ENCODE results near the gene TAF5. TPM values are rescaled to one million over a fixed set of nuclear protein-coding genes. Genes with fewer than 3 reads are reported as not detected.
"Not testable (repeated sequence)": the region's sequence is repeated elsewhere in the genome, so short reads cannot be mapped to it uniquely, and the experiment has no call there.

The TAF5 gene
- 2.3 and 3.6 TPM in 2 replicates for total RNA-seq (2014; rRNA removed; shearing (Covaris generic); ENCODE audit: low replicate concordance)

DNA sequence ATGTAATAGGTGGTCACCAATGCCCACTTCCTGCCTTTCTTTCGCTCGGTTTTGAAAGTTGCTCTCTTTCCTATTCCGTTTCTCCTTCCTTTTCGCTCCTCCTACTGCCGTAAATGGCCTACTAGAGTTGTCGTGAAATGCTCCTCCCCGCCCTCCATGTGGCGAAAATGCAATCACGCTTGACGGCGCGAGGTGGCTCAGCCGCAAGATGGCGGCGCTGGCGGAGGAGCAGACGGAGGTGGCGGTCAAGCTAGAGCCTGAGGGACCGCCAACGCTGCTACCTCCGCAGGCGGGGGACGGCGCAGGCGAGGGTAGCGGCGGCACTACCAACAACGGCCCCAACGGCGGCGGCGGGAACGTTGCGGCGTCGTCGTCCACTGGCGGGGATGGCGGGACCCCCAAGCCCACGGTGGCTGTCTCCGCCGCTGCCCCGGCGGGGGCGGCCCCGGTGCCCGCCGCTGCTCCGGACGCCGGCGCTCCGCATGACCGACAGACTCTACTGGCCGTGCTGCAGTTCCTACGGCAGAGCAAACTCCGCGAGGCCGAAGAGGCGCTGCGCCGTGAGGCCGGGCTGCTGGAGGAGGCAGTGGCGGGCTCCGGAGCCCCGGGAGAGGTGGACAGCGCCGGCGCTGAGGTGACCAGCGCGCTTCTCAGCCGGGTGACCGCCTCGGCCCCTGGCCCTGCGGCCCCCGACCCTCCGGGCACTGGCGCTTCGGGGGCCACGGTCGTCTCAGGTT, at the start of gene TAF5:
TSS of gene TAF5 (plus strand) at position 195 of the 737 bp plus-strand sequence. CDS start at position 209, 14 bp downstream.
- DNase-seq (ENCODE audit: low read depth) = peak; percentile 91
- in situ Hi-C loops (cut with HindIII; ENCODE audit: low pct_unique_long_range_greater_than_20kb, low sequenced_read_pairs) = no loop called here

GRCh38 chr10:103327906-103328305, 39.9 kb upstream of the TAF5 start:
- in situ Hi-C loops (cut with HindIII; ENCODE audit: low pct_unique_long_range_greater_than_20kb, low sequenced_read_pairs) = no loop called here
- no peak for DNase-seq (ENCODE audit: low read depth)

DNA sequence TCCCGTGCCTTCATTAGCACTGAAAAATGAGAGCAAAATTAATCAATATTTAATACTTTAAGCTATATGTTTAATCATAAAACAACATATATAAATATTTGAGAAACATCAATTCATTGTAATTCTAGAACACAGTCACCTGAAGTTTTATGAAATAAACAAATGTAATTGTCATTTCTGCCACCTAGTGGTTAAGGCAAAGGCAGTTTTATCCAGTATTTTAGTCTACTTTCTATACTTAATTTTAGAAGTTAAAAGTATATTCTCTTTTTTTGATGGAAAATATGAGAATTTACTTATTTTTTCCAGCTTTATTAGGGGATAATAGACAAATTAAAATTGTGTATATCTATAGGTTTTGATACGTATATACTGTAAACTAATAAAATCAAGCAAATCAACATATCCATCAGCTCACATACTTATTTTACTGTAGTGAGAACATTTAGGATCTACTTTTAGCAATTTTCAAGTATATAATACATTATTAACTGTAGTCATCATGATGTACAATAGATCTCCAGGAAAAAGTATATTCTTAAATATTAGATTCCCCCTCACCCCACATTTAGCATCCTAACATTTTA, 33.7 kb upstream of the TAF5 start:
- no peak for DNase-seq (ENCODE audit: low read depth)
- in situ Hi-C loops (cut with HindIII; ENCODE audit: low pct_unique_long_range_greater_than_20kb, low sequenced_read_pairs) = no loop called here

DNA sequence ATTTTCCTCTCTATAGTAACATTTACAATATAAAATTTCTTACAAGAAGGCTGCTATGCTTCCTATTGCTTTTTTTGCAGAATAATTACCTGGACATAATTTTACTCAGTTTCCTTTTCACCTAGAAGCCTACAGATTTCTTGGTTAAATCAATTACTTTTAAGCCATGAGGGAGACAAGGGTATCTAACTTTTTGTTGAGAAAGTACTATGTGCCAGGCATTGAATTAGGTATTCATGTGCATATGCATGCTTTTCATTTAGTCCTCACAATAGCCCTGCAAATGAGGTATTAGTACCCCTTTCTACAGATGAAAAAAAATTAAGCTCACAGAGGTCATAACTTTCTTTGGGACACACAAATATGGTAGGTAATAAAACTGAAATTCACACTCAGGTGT, 33.2 kb upstream of the TAF5 start:
- in situ Hi-C loops (cut with HindIII; ENCODE audit: low pct_unique_long_range_greater_than_20kb, low sequenced_read_pairs) = no loop called here
- no peak for DNase-seq (ENCODE audit: low read depth)

- no peak for DNase-seq (ENCODE audit: low read depth)
- in situ Hi-C loops (cut with HindIII; ENCODE audit: low pct_unique_long_range_greater_than_20kb, low sequenced_read_pairs) = no loop called here
Observed at GRCh38 chr10:103336370-103336769, 31.4 kb upstream of the TAF5 start.

DNA sequence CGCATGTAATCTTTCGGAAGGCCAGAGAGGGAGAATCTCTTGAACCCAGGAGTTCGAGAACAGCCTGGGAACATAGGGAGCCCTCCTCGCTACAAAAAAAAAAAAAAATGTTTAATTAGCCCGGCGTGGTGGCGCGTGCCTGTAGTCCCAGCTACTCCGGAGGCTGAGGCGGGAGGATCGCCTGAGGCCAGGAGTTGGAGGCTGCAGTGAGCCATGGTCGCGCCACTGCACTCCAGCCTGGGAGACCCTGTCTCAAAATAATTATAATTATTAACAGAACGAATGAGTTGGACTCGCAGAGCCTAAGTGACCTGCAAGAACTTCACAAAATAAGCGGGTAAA, 17.6 kb upstream of the TAF5 start:
- DNase-seq (ENCODE audit: low read depth) = peak; percentile 7
- in situ Hi-C loops (cut with HindIII; ENCODE audit: low pct_unique_long_range_greater_than_20kb, low sequenced_read_pairs) = no loop called here

DNA sequence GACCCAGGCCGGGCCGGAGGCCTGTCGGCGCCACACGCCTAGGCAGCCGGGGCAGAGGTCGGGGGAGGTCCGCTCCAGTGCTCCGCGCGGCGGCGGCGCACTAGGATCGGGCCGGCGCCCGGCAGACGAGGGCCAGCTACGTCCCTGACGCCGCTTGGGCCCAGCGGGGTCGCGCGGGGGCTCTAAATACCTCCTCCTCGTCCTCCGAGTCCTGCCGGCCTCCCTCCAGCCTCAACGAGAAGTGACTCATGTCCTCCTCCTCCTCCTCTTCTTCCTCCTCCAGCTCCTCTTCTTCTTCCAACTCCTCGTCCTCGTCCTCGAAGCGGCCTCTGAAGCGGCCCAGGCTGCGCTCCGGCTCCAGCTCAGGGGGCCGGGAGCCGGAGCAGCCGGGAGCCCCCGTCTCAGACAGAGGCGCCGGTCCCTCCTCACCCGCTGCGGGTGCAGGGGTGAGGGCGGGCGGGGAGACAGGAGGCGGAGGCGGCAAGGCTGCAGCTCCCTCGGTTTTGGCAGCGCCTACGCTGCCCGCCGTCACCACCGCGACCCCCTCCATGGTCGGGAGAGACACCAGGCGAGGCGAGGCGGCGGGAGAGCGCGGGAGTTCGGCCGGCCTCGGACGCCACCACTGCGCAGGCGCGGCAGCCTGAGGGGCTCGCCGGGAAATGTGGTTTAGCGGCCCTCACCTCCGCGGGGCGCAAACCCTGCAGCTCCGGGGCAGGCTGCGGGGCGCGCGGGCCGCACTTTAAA, 17.1 kb upstream of the TAF5 start, which contains the start of gene PCGF6:
TSS of gene PCGF6 (minus strand) at position 624 of the 744 bp plus-strand sequence. CDS start at position 550, 74 bp downstream.
- in situ Hi-C loops (cut with HindIII; ENCODE audit: low pct_unique_long_range_greater_than_20kb, low sequenced_read_pairs) = no loop called here

DNA sequence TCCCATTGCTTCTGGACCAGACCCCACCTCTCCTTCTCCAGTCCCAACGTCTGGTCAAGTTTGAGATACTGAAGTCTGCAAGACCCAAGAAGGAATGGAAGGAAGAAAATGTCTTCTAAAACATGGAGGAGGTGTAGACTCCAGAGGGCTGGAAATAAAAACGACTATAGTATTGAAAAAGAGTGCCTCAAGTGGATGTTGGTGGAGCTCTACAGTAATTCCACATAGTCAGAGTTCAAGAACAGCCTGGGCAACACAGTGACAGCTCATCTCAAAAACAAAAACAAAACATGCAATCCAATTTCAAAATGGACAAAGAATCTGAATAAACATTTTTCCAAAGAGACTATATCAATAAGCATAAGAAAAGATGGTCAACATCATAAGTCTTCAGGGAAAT, 14.5 kb upstream of the TAF5 start:
- in situ Hi-C loops (cut with HindIII; ENCODE audit: low pct_unique_long_range_greater_than_20kb, low sequenced_read_pairs) = no loop called here

More for the DNA sequence above, 17.1 kb upstream of the TAF5 start, which contains the start of gene PCGF6:
- peak; percentile 80 for DNase-seq (ENCODE audit: low read depth)

DNA sequence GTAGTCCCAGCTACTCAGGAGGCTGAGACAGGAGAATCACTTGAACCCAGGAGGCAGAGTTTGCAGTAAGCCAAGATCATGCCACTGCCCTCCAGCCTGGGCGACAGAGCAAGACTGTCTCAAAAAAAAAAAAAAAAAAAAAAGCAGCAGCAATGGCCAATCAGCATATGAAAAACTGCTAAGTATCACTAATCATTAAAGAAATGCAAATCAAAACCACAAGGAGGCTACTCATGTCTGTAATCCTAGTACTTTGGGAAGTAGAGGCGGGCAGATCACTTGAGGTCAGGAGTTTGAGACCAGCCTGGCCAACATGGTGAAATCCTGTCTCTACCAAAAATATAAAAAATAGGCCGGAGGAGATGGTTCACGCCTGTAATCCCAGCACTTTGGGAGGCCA, 13.2 kb upstream of the TAF5 start:
- peak; percentile 58 for DNase-seq (ENCODE audit: low read depth)
- in situ Hi-C loops (cut with HindIII; ENCODE audit: low pct_unique_long_range_greater_than_20kb, low sequenced_read_pairs) = not testable (repeated sequence)

More for the DNA sequence above, 14.5 kb upstream of the TAF5 start:
- peak; percentile 28 for DNase-seq (ENCODE audit: low read depth)

DNA sequence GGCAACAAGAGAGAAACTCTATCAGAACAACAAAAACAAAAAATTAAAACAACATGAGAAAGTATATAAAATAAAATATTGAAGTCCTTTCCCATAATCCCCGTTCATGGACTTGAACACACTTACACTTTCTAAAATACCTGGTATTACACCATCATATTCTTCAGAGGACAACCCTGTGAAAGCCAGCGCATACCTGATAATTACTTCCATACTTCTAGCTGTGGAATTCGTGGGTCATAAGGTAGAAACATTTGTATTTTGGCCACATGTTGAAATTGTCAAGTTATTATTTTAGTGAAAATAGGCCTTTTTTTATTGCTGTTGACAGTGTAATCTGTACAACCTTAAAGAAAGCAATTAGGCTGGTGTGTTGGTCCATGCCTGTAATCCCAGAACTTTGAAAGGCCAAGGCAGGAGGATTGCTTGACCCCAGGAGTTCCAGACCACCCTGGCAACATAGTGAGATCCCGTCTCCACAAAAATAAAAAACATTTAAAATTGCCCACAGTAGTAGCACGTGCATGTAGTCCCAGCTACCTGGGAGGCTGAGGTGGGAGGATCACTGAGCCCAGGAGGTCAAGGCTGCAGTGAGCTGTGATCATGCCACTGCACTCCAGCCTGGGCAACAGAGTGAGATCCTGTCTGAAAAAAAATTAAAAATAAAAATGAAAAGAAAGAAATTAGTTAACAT, 11.7 kb upstream of the TAF5 start:
- in situ Hi-C loops (cut with HindIII; ENCODE audit: low pct_unique_long_range_greater_than_20kb, low sequenced_read_pairs) = no loop called here
- DNase-seq (ENCODE audit: low read depth) = no peak

GRCh38 chr10:103359493-103359892, 8.3 kb upstream of the TAF5 start:
- in situ Hi-C loops (cut with HindIII; ENCODE audit: low pct_unique_long_range_greater_than_20kb, low sequenced_read_pairs) = not testable (repeated sequence)

GRCh38 chr10:103360791-103361190, 7.0 kb upstream of the TAF5 start:
- in situ Hi-C loops (cut with HindIII; ENCODE audit: low pct_unique_long_range_greater_than_20kb, low sequenced_read_pairs); DNase-seq (ENCODE audit: low read depth): not testable (repeated sequence)

More at GRCh38 chr10:103359493-103359892, 8.3 kb upstream of the TAF5 start:
- DNase-seq (ENCODE audit: low read depth) = not testable (repeated sequence)

GRCh38 chr10:103367379-103367781, 396 bp upstream of the TAF5 start:
- DNase-seq (ENCODE audit: low read depth) = no peak
- in situ Hi-C loops (cut with HindIII; ENCODE audit: low pct_unique_long_range_greater_than_20kb, low sequenced_read_pairs) = no loop called here

DNA sequence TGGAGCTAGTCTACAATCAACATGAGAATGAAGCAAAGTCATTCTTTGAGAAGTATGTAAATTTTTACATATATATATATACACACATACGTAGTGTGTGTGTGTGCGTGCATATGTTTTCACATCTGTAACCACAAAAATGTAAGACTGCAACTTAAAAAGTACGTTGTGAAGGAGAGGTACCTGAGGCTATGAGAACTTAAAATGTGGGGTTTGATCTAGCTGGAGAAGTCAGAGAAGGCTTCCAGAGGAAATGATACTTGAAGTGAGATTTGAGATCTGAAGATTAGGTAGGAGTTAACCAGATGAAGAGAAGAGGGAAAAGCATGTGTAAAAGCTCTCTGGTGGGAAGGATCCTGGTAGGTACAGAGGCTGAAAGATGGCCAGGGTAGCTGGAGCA, 5.8 kb downstream of the TAF5 start:
- in situ Hi-C loops (cut with HindIII; ENCODE audit: low pct_unique_long_range_greater_than_20kb, low sequenced_read_pairs) = no loop called here
- DNase-seq (ENCODE audit: low read depth) = no peak

DNA sequence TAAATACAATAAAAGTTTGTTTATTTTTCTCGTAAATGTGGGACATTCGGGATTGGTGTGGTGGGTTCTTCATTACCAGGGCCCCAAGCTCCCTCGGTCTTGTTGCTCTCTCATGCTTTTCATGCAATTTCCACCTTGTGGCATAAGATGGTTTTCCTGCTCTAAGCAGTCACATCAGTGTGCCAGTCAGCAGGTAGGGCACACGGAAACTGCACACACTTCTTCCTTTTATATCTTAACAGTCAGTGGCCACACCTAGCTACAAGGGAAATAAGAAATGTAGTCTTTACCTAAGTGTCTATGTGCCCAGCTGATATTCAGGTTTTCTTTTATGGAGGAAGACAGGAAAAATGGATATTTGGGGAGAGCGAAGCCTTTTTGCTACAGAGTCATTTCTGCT, 6.5 kb downstream of the TAF5 start:
- in situ Hi-C loops (cut with HindIII; ENCODE audit: low pct_unique_long_range_greater_than_20kb, low sequenced_read_pairs) = no loop called here
- DNase-seq (ENCODE audit: low read depth) = no peak

- in situ Hi-C loops (cut with HindIII; ENCODE audit: low pct_unique_long_range_greater_than_20kb, low sequenced_read_pairs) = no loop called here
- no peak for DNase-seq (ENCODE audit: low read depth)
Observed at GRCh38 chr10:103382769-103383168, 15.0 kb downstream of the TAF5 start.

- peak; percentile 45 for DNase-seq (ENCODE audit: low read depth)
- in situ Hi-C loops (cut with HindIII; ENCODE audit: low pct_unique_long_range_greater_than_20kb, low sequenced_read_pairs) = no loop called here
Observed at GRCh38 chr10:103394180-103394579, 26.4 kb downstream of the TAF5 start.

GRCh38 chr10:103395754-103396066, 27.9 kb downstream of the TAF5 start:
- DNase-seq (ENCODE audit: low read depth) = peak; percentile 16
- in situ Hi-C loops (cut with HindIII; ENCODE audit: low pct_unique_long_range_greater_than_20kb, low sequenced_read_pairs) = no loop called here
